H1 (cell line): ENCODE measurements around the gene PGK1. TPM values are rescaled to one million over a fixed set of nuclear protein-coding genes. Genes with fewer than 3 reads are reported as not detected.

Experiments used
- ASH2L ChIP-seq: fragments of 200-600, 300-600 bp; sonication (generic); IDR thresholded peaks from one replicate; pipeline ENCODE4 v1.7.1; 2017; ENCODE audit warnings: low read length
- CBX5 ChIP-seq: fragments of 300-800, 300-1000 bp; sonication (generic); IDR thresholded peaks from 2 replicates; pipeline ENCODE4 v1.7.1; 2016; ENCODE audit warnings: antibody characterized with exemption, low read length, low read depth
- GTF2F1 ChIP-seq: IDR thresholded peaks from 2 replicates; pipeline ENCODE4 v1.6.1; 2012; ENCODE audit warnings: low read depth, low read length, improper control_type of control experiment, borderline replicate concordance
- RFX5 ChIP-seq: IDR thresholded peaks from 2 replicates; pipeline ENCODE4 v1.6.1; 2011; ENCODE audit warnings: low read depth, low read length, improper control_type of control experiment, borderline replicate concordance
- RNF2 ChIP-seq: fragments of 200-900, 300-1000 bp; sonication (generic); IDR thresholded peaks from 2 replicates; pipeline ENCODE4 v1.7.1; 2016; ENCODE audit warnings: borderline replicate concordance, low read depth, mild to moderate bottlenecking, antibody characterized with exemption, low read length; ENCODE audit not compliant: poor library complexity, severe bottlenecking; ENCODE audit errors: missing control alignments
- TEAD4 ChIP-seq: IDR thresholded peaks from 2 replicates; pipeline ENCODE4 v1.6.1; 2012; ENCODE audit warnings: low read depth, low read length, inconsistent platforms, mixed read lengths
- polyA plus RNA-seq, 7 experiments: library from polyadenylated mRNA; depleted of rRNA in 3 of 7; stranded (reverse) in 5 of 7; unstranded in 2 of 7; fragments of >200 nt in 5 of 7; fragments of 200-250 nt in 2 of 7; gene quantifications; 1 replicate in 5 of 7; 2 replicates in 1 of 7; 4 replicates in 1 of 7; pipeline versions ENCODE4 v1.2.1 to v1.2.3, GENCODE V29; 2011 to 2013; ENCODE audit warnings: missing spikeins in 2 of 7, mixed read lengths in 2 of 7
- total RNA-seq: library from RNA; stranded (reverse); fragmentation: NEBNext Ultra II Directional; extraction: Animal tissue kit (Norgen Biotek cat#: 25700); gene quantifications from 2 replicates; pipeline ENCODE4 v1.2.1, GENCODE V29; 2021
- TF ChIP-seq, protein P1 (sequence below): IDR thresholded peaks from 2 replicates; pipeline ENCODE4 v1.6.1; 2012; ENCODE audit warnings: inconsistent platforms
- TF ChIP-seq, protein P2 (sequence below): fragments of 300-600 bp; sonication (generic); IDR thresholded peaks from 2 replicates; pipeline ENCODE4 v1.7.1; 2012; ENCODE audit warnings: low read length, moderate library complexity, mild to moderate bottlenecking, inconsistent platforms; ENCODE audit not compliant: insufficient replicate concordance

The PGK1 gene
- total and polyA plus RNA-seq, 2 of the 8 experiments (the other 6 are each of a cell fraction or from before 2014, with no cell fraction given): 328 to 427 TPM

DNA sequence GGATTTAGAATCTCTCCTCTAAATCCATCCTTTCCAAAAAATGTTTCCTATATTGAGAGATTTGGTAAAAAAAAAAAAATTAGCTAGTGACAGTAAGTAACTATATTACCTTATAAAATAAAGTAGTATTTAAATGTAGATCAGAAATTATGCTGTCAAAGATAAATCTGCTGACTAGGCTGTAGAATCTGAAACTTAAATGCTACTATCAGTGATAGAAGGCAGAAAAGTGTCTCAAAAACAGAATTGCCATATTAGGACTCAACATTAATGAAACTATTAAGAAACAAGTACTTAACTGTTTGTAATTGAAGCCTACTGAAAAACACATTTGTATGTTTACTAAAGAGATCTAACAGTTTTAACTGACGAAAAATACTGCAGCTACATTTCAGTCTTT lies 27.1 kb downstream of the PGK1 start (continued):
- TF ChIP-seq ASH2L (no peak), CBX5 (no peak), RFX5 (no peak), TEAD4 (no peak), GTF2F1 (no peak), RNF2 (no peak)
- TF ChIP-seq, protein P1, sequence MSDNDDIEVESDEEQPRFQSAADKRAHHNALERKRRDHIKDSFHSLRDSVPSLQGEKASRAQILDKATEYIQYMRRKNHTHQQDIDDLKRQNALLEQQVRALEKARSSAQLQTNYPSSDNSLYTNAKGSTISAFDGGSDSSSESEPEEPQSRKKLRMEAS: no peak
- TF ChIP-seq, protein P2, sequence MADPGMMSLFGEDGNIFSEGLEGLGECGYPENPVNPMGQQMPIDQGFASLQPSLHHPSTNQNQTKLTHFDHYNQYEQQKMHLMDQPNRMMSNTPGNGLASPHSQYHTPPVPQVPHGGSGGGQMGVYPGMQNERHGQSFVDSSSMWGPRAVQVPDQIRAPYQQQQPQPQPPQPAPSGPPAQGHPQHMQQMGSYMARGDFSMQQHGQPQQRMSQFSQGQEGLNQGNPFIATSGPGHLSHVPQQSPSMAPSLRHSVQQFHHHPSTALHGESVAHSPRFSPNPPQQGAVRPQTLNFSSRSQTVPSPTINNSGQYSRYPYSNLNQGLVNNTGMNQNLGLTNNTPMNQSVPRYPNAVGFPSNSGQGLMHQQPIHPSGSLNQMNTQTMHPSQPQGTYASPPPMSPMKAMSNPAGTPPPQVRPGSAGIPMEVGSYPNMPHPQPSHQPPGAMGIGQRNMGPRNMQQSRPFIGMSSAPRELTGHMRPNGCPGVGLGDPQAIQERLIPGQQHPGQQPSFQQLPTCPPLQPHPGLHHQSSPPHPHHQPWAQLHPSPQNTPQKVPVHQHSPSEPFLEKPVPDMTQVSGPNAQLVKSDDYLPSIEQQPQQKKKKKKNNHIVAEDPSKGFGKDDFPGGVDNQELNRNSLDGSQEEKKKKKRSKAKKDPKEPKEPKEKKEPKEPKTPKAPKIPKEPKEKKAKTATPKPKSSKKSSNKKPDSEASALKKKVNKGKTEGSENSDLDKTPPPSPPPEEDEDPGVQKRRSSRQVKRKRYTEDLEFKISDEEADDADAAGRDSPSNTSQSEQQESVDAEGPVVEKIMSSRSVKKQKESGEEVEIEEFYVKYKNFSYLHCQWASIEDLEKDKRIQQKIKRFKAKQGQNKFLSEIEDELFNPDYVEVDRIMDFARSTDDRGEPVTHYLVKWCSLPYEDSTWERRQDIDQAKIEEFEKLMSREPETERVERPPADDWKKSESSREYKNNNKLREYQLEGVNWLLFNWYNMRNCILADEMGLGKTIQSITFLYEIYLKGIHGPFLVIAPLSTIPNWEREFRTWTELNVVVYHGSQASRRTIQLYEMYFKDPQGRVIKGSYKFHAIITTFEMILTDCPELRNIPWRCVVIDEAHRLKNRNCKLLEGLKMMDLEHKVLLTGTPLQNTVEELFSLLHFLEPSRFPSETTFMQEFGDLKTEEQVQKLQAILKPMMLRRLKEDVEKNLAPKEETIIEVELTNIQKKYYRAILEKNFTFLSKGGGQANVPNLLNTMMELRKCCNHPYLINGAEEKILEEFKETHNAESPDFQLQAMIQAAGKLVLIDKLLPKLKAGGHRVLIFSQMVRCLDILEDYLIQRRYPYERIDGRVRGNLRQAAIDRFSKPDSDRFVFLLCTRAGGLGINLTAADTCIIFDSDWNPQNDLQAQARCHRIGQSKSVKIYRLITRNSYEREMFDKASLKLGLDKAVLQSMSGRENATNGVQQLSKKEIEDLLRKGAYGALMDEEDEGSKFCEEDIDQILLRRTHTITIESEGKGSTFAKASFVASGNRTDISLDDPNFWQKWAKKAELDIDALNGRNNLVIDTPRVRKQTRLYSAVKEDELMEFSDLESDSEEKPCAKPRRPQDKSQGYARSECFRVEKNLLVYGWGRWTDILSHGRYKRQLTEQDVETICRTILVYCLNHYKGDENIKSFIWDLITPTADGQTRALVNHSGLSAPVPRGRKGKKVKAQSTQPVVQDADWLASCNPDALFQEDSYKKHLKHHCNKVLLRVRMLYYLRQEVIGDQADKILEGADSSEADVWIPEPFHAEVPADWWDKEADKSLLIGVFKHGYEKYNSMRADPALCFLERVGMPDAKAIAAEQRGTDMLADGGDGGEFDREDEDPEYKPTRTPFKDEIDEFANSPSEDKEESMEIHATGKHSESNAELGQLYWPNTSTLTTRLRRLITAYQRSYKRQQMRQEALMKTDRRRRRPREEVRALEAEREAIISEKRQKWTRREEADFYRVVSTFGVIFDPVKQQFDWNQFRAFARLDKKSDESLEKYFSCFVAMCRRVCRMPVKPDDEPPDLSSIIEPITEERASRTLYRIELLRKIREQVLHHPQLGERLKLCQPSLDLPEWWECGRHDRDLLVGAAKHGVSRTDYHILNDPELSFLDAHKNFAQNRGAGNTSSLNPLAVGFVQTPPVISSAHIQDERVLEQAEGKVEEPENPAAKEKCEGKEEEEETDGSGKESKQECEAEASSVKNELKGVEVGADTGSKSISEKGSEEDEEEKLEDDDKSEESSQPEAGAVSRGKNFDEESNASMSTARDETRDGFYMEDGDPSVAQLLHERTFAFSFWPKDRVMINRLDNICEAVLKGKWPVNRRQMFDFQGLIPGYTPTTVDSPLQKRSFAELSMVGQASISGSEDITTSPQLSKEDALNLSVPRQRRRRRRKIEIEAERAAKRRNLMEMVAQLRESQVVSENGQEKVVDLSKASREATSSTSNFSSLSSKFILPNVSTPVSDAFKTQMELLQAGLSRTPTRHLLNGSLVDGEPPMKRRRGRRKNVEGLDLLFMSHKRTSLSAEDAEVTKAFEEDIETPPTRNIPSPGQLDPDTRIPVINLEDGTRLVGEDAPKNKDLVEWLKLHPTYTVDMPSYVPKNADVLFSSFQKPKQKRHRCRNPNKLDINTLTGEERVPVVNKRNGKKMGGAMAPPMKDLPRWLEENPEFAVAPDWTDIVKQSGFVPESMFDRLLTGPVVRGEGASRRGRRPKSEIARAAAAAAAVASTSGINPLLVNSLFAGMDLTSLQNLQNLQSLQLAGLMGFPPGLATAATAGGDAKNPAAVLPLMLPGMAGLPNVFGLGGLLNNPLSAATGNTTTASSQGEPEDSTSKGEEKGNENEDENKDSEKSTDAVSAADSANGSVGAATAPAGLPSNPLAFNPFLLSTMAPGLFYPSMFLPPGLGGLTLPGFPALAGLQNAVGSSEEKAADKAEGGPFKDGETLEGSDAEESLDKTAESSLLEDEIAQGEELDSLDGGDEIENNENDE: no peak
